Natural killer cell (primary cell): Measurements from ENCODE around the gene GZMH. TPM values are rescaled to one million over a fixed set of nuclear protein-coding genes. Genes with fewer than 3 reads are reported as not detected.
"Not testable (repeated sequence)": the region's sequence is repeated elsewhere in the genome, so short reads cannot be mapped to it uniquely, and the experiment has no call there.

Experiments
- ATAC-seq, 3 donors: fragments of 150-1000 bp in 2 of 3; fragments of 200-7000 bp in 1 of 3; cut with Tn5 transposase; 1 replicate in 1 of 3; 2 replicates in 2 of 3; pipeline ENCODE4 v1.10.0; 2021; ENCODE audit warnings: mild to moderate bottlenecking in 2 of 3, moderate library complexity in 2 of 3
- DNase-seq, 2 donors: peaks; one replicate each; pipeline versions ENCODE4 v3.0.0 to v3.0.0-alpha.2; 2013 to 2021; ENCODE audit warnings: mixed read lengths in 1 of 2
- H3K27ac ChIP-seq: one replicate; pipeline ENCODE4 v1.5.1; 2013; ENCODE audit warnings: mild to moderate bottlenecking, low read length
- H3K27me3 ChIP-seq: one replicate; pipeline ENCODE4 v1.6.1; 2013; ENCODE audit warnings: low read length; ENCODE audit not compliant: control insufficient read depth, insufficient read depth
- H3K36me3 ChIP-seq: one replicate; pipeline ENCODE4 v1.6.1; 2013; ENCODE audit warnings: low read length; ENCODE audit not compliant: control insufficient read depth, insufficient read depth
- H3K4me1 ChIP-seq: one replicate; pipeline ENCODE4 v1.6.1; 2013; ENCODE audit warnings: low read length; ENCODE audit not compliant: control insufficient read depth, insufficient read depth
- H3K4me3 ChIP-seq: one replicate; pipeline ENCODE4 v1.5.1; 2013; ENCODE audit warnings: low read length
- H3K9me3 ChIP-seq: one replicate; pipeline ENCODE4 v1.6.1; 2013; ENCODE audit warnings: low read length; ENCODE audit not compliant: control insufficient read depth, insufficient read depth
- H3K27ac Mint-ChIP-seq, 2 donors: one replicate each; pipeline ENCODE4 v1.8.0; 2022; ENCODE audit warnings: mild to moderate bottlenecking in 2 of 2, mixed read lengths in 2 of 2, moderate library complexity in 1 of 2
- H3K27me3 Mint-ChIP-seq, 2 donors: one replicate each; pipeline ENCODE4 v1.8.0; 2022; ENCODE audit warnings: low read depth in 2 of 2, mixed read lengths in 2 of 2
- H3K36me3 Mint-ChIP-seq: one replicate; pipeline ENCODE4 v1.8.0; 2022; ENCODE audit warnings: mixed read lengths
- H3K4me1 Mint-ChIP-seq, 2 donors: one replicate each; pipeline ENCODE4 v1.8.0; 2022; ENCODE audit warnings: mixed read lengths in 2 of 2
- H3K4me3 Mint-ChIP-seq: one replicate; pipeline ENCODE4 v1.8.0; 2022; ENCODE audit warnings: mild to moderate bottlenecking, moderate library complexity, mixed read lengths
- H3K9me3 Mint-ChIP-seq, 2 donors: one replicate each; pipeline ENCODE4 v1.8.0; 2022; ENCODE audit warnings: mixed read lengths in 2 of 2
- CTCF ChIP-seq: fragments of 200-600 bp; IDR thresholded peaks from one replicate; pipeline ENCODE4 v1.8.0; 2022; ENCODE audit warnings: antibody characterized with exemption
- WGBS: methylation state at CpG from one replicate; pipeline ENCODE4 v1.1.7; 2013; ENCODE audit warnings: missing lambda C conversion rate; ENCODE audit not compliant: insufficient coverage; 5-methylcytosine and 5-hydroxymethylcytosine counted together
- intact Hi-C: fragments of 100-400 bp; cut with micrococcal nuclease; formaldehyde crosslinking; loops from one replicate; pipeline ENCODE4 v1.14.2; 2022
- total RNA-seq, 4 donors: library from RNA; stranded (reverse); fragments of 120-200 nt in 1 of 4; gene quantifications; one replicate each; pipeline versions ENCODE4 v1.2.3 to v1.2.4, GENCODE V29; 2013 to 2022

Gene GZMH
- total RNA-seq, 3 donors from 2014 or later (not counting 1 experiment from before 2014, with no cell fraction given) = 236 to 677 (median 284) TPM

- intact Hi-C loops = no loop called here
- no peaks in the 10 kb centered on the region for H3K36me3 ChIP-seq
- Mint-ChIP-seq H3K27ac (no peak overlapping the region), H3K27me3 (no peaks in the 10 kb centered on the region), H3K4me1 (no peaks in the 10 kb centered on the region), H3K9me3 (no peaks in the 10 kb centered on the region), H3K36me3 (peaks cover 9% of the 10 kb centered on the region), H3K4me3 (no peak overlapping the region)
- no peak for DNase-seq
- no peak overlapping the region for H3K4me3 ChIP-seq
- TF ChIP-seq CTCF = no peak
- peaks cover 12% of the 10 kb centered on the region for H3K9me3 ChIP-seq
- H3K4me1 ChIP-seq = no peaks in the 10 kb centered on the region
- no peaks in the 10 kb centered on the region for H3K27me3 ChIP-seq
- H3K27ac ChIP-seq = no peak overlapping the region
- ATAC-seq = no peak
Measured at GRCh38 chr14:24597403-24597802, 12.1 kb downstream of the GZMH start.

- H3K9me3 Mint-ChIP-seq = no peaks in the 10 kb centered on the region
Measured at GRCh38 chr14:24595073-24595808, 14.2 kb downstream of the GZMH start.

GRCh38 chr14:24591004-24591403, 18.5 kb downstream of the GZMH start:
- H3K4me3 Mint-ChIP-seq, DNase-seq, H3K4me1 Mint-ChIP-seq, H3K4me3 ChIP-seq, H3K9me3 Mint-ChIP-seq, H3K4me1 ChIP-seq, H3K27ac Mint-ChIP-seq, H3K9me3 ChIP-seq, H3K27me3 ChIP-seq, H3K36me3 ChIP-seq, H3K27ac ChIP-seq, ATAC-seq, intact Hi-C loops: not testable (repeated sequence)
- peaks cover 21% of the 10 kb centered on the region for H3K36me3 Mint-ChIP-seq
- WGBS = no CpG with 5 or more reads among the region's 2 CpGs
- H3K27me3 Mint-ChIP-seq = peaks cover 12 to 22% of the 10 kb centered on the region in 2 donors

More at GRCh38 chr14:24595073-24595808, 14.2 kb downstream of the GZMH start:
- H3K4me3 Mint-ChIP-seq = no peak overlapping the region
- H3K27ac ChIP-seq = no peak overlapping the region
- H3K36me3 ChIP-seq = no peaks in the 10 kb centered on the region
- TF ChIP-seq CTCF = no peak
- intact Hi-C loops = no loop called here
- H3K36me3 Mint-ChIP-seq = peaks cover 16% of the 10 kb centered on the region
- H3K27me3 ChIP-seq = no peaks in the 10 kb centered on the region
- ATAC-seq (no peak), DNase-seq (no peak)
- no peak overlapping the region for H3K27ac Mint-ChIP-seq
- H3K9me3 ChIP-seq = peaks cover 12% of the 10 kb centered on the region
- peaks cover 7 to 8% of the 10 kb centered on the region in 2 donors for H3K27me3 Mint-ChIP-seq
- 92% methylated on average over 3 of the region's 3 CpGs for WGBS
- no peaks in the 10 kb centered on the region for H3K4me1 Mint-ChIP-seq
- H3K4me1 ChIP-seq = no peaks in the 10 kb centered on the region
- no peak overlapping the region for H3K4me3 ChIP-seq

DNA sequence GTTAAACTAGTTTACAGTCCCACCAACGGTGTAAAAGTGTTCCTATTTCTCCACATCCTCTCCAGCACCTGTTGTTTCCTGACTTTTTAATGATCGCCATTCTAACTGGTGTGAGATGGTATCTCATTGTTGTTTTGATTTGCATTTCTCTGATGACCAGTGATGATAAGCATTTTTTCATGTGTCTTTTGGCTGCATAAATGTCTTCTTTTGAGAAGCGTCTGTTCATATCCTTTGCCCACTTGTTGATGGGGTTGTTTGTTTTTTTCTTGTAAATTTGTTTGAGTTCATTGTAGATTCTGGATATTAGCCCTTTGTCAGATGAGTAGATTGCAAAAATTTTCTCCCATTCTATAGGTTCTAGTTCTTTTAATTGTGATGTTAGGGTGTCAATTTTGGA, 25.1 kb downstream of the GZMH start:
- Mint-ChIP-seq H3K27me3 (peaks cover 0 to 11% of the 10 kb centered on the region in 2 donors), H3K36me3 (peaks cover 11% of the 10 kb centered on the region)
- ATAC-seq, intact Hi-C loops, H3K27me3 ChIP-seq, H3K27ac Mint-ChIP-seq, H3K27ac ChIP-seq, H3K9me3 Mint-ChIP-seq, DNase-seq, H3K4me3 Mint-ChIP-seq, H3K4me3 ChIP-seq, H3K36me3 ChIP-seq, H3K4me1 Mint-ChIP-seq, H3K9me3 ChIP-seq, H3K4me1 ChIP-seq: not testable (repeated sequence)
- no CpG with 5 or more reads among the region's 3 CpGs for WGBS
